GM12872 (cell line): Measurements from ENCODE around the gene ZNF300.

ENCODE experiments used
- TF ChIP-seq, protein P1 (sequence below): IDR thresholded peaks from 3 replicates; pipeline ENCODE4 v1.5.1; 2011; ENCODE audit warnings: low read depth, mild to moderate bottlenecking, low read length, moderate library complexity; ENCODE audit not compliant: insufficient read depth

ZNF300 gene

DNA sequence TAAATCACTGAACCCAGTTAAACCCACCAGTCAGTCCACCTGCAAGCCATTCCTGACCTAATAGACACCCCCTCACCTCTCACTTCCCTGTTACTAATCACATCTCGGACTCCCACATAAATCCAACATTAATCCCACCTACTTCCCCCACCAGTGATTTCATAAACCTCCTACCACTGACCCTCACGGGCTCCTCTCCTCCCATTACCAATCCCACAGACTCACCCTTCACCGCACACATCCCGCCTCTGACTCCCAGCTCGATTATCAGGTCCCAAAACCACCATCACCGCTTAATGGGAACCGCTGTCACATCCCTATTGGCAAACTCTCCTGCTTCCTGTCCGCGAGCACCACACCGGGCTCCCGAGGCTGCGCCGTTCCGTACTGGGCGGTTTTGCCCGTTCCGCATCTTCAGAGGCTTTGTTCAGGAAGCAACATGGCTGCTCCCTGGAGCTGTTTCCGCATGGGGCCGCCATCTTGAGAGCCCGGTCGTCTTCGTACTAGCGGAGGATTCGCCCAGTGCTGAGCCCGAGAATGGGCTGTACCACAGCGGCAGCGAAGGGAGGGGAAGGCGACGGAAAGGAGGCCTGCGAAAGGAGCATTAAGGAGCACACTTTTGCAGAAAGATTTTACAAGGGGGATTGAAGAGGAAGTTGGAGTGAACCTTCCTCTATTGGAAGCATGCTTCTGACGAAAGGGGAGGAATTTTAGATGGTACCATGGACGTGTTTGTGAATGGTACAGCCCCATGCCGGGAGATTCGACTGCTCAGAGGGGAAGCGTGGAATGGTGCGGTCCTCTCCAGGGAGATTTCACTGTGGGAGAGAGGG lies at the start of gene ZNF300:
Gene ZNF300 (minus strand): TSS at position 502 of the 833 bp plus-strand sequence. CDS start 1,825 bp downstream, outside the sequence.
- TF ChIP-seq, protein P1, sequence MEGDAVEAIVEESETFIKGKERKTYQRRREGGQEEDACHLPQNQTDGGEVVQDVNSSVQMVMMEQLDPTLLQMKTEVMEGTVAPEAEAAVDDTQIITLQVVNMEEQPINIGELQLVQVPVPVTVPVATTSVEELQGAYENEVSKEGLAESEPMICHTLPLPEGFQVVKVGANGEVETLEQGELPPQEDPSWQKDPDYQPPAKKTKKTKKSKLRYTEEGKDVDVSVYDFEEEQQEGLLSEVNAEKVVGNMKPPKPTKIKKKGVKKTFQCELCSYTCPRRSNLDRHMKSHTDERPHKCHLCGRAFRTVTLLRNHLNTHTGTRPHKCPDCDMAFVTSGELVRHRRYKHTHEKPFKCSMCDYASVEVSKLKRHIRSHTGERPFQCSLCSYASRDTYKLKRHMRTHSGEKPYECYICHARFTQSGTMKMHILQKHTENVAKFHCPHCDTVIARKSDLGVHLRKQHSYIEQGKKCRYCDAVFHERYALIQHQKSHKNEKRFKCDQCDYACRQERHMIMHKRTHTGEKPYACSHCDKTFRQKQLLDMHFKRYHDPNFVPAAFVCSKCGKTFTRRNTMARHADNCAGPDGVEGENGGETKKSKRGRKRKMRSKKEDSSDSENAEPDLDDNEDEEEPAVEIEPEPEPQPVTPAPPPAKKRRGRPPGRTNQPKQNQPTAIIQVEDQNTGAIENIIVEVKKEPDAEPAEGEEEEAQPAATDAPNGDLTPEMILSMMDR, result no peak

DNA sequence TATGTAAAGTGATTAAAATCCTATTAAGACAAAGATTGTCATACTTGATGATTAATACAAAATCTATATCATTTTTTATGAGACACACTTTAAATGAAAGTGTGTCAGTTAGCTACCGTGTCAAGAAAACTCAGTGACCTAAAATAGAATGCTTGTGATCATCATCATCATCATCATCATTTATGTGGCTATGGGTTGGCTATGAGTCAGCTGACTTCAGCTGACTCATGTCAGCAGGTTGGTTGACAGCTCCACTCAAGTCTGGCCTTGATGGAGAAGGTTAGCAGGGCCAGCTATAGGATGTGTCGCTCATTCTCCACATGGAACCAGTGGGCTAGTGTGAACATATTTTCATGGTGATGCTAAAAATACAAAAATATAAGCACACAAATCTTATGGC lies 43.8 kb upstream of the ZNF300 start:
- TF ChIP-seq, protein P1, result no peak

DNA sequence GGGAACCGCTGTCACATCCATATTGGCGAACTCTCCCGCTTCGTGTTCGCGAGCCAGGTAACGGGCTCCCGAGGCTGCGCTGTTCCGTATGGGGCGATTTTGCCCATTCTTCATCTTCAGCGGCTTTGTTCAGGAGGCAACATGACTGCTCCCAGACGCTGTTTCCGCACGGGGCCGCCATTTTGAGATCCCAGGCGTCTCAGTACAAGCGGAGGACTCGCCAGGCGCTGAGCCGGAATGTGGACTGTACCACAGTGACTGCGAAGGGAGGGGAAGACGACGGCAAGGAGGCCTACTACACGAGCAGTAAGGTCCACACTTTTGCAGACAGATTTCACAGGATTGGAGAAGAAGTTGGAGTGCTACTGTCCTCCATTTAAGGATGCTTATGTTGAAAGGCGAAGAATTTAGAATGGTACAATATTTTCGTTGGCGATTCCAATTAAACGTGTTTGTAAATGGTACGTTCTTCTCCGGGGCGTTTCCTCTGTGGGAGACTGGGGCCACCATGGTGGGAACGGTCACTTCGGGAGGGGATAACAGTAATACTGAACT lies 41.6 kb upstream of the ZNF300 start:
- TF ChIP-seq, protein P1, result no peak

DNA sequence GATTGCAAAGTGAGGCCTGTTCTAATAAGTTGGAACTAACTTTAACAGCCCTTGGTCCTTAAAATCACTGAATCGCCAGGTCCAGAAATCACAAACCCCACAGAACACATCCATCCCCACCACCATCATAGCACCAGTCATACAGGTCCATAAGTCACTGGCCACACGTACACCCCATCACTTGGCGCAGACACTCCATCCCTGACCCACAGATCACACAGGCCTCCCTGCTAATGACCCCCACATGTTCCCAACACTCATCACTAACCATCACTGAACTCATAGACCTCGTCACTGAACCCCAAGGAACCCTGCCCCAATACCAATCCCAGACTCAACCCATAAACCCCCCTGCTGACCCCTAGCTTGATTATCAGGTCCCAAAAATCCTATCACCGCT lies 41.2 kb upstream of the ZNF300 start:
- TF ChIP-seq, protein P1, result no peak

DNA sequence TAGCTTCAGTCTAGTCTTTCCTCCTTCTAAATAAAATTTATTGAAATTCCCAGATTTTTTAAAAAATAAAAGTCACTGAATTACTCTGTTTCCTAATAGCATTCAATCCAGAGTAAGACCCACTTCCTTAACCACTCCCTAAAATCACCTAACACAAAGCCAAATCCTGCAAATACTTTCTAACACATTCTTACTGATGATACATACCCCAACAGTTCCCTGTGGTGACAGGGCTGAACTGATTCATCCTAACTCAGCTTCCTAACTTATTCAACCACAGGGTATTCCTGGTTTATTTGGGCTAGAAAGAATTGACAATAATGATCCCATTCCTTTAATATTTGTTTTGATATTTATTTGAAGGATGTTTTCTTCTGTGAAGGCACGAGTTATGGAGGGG lies 40.7 kb upstream of the ZNF300 start:
- TF ChIP-seq, protein P1, result no peak

DNA sequence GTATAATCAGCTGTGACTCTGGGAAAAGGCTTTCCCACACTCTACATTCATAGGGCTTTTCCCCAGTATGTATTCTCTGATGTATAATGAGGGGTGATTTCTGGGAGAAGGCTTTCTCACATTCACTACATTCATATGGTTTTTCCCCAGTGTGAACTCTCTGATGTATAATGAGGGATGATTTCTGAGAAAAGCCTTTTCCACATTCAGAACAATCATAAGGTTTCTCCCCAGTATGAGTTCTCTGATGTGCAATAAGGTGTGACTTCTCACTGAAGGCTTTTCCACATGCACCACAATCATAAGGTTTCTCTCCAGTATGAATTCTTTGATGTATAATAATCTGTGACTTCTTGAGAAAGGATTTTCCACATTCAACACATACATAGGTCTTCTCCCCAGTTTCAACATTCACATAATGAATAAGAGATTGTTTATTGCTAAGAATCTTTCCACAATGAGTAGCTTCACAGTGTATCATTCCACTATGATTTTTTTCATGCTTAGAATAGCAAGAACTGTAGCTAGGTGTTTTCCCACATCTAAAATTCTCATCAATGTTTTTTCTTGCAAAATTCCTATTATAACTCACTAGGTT lies 26.7 kb upstream of the ZNF300 start:
- TF ChIP-seq, protein P1, result no peak

DNA sequence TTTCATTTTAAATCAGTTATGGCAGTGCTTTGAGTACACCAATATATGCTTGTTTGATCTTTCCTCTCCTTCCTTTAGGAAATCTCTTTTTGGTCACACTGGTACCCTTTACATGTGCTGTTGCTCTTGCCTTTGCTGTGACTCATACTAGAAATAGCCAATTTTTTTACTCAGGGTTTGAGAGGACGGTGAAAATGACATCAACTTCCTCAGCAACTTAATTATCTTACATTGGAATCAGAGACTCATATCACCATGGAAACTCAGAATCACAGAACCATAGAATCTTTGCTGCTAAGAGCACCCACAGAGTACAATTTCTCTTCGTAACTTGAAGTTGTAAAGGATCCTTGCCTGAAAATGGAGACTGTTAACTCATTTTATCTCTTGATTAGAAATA lies 13.8 kb upstream of the ZNF300 start:
- TF ChIP-seq, protein P1, result no peak
